Uterus (tissue), 4 donors: ENCODE results near the gene ZNF653. TPM values are rescaled to one million over a fixed set of nuclear protein-coding genes. Genes with fewer than 3 reads are reported as not detected.

Source experiments
- DNase-seq, 2 donors: peaks; one replicate each; pipeline ENCODE4 v3.0.0-alpha.2; 2019 to 2020
- H3K27ac ChIP-seq, 2 donors: fragments of 200-600 bp; sonication (generic); 1 replicate in 1 of 2; 2 replicates in 1 of 2; pipeline ENCODE4 v1.5.1; 2016 to 2018
- H3K27me3 ChIP-seq, 2 donors: fragments of 200-600 bp; sonication (generic); one replicate each; pipeline ENCODE4 v1.5.1; 2018 to 2019; ENCODE audit warnings: control low read depth in 1 of 2
- H3K36me3 ChIP-seq, 2 donors: fragments of 200-600 bp; sonication (generic); one replicate each; pipeline ENCODE4 v1.5.1; 2019; ENCODE audit warnings: control low read depth in 1 of 2
- H3K4me1 ChIP-seq, 2 donors: fragments of 200-600 bp; sonication (generic); one replicate each; pipeline ENCODE4 v1.5.1; 2018 to 2019; ENCODE audit warnings: control low read depth in 1 of 2
- H3K4me3 ChIP-seq, 2 donors: fragments of 200-600 bp; sonication (generic); 1 replicate in 1 of 2; 2 replicates in 1 of 2; pipeline ENCODE4 v1.5.1; 2018 to 2019; ENCODE audit warnings: mild to moderate bottlenecking in 1 of 2
- H3K9me3 ChIP-seq, 2 donors: fragments of 200-600 bp; sonication (generic); one replicate each; pipeline ENCODE4 v1.5.1; 2019; ENCODE audit warnings: control low read depth in 1 of 2
- CTCF ChIP-seq, 4 experiments: fragments of 200-600 bp in 2 of 4; fragments of 450-650 bp in 2 of 4; sonication (generic) in 2 of 4; IDR thresholded peaks; one replicate each; pipeline ENCODE4 v1.5.1; 2016 to 2019; ENCODE audit warnings: antibody characterized with exemption in 4 of 4, mild to moderate bottlenecking in 2 of 4, moderate library complexity in 1 of 4
- POLR2A ChIP-seq, 2 donors: fragments of 450-650 bp; IDR thresholded peaks; one replicate each; pipeline ENCODE4 v1.6.1; 2016; ENCODE audit warnings: antibody characterized with exemption in 2 of 2, mild to moderate bottlenecking in 1 of 2, moderate library complexity in 1 of 2
- intact Hi-C: fragments of 100-400 bp; cut with DNase I; formaldehyde crosslinking; loops from one replicate; pipeline ENCODE4 v1.15.1; 2023; ENCODE audit warnings: low total_unique reads
- total RNA-seq, 4 donors: library from RNA; depleted of rRNA in 3 of 4; stranded (reverse); fragments of >200 nt in 3 of 4; gene quantifications; one replicate each; pipeline versions ENCODE4 v1.1.0 to v1.2.4, GENCODE V29; 2014 to 2023
- donor health status: DM: yes; HTN: yes; CAD: no.

Gene ZNF653
- total RNA-seq, 4 donors from 2014 or later, result 0.88 to 14.8 (median 6.3) TPM

- H3K4me3 ChIP-seq, result no peak overlapping the region
- peaks cover 0 to 5% of the 10 kb centered on the region in 2 donors for H3K4me1 ChIP-seq
- no peaks in the 10 kb centered on the region for H3K9me3 ChIP-seq
- H3K36me3 ChIP-seq, result no peaks in the 10 kb centered on the region
- H3K27me3 ChIP-seq, result no peaks in the 10 kb centered on the region
- no peak for DNase-seq
- no peak overlapping the region for H3K27ac ChIP-seq
- TF ChIP-seq POLR2A (IDR thresholded peaks at IDR 0.05), result no peak
- intact Hi-C loops, result no loop called here
Measured at GRCh38 chr19:11451871-11452619, 53.6 kb downstream of the ZNF653 start.

- H3K27ac ChIP-seq, result no peak overlapping the region
- H3K4me3 ChIP-seq, result no peak overlapping the region
- H3K36me3 ChIP-seq, result no peaks in the 10 kb centered on the region
- H3K9me3 ChIP-seq, result no peaks in the 10 kb centered on the region
- TF ChIP-seq POLR2A (IDR thresholded peaks at IDR 0.05) (no peak), CTCF (IDR thresholded peaks at IDR 0.05) (no peak)
- DNase-seq, result no peak
- no peaks in the 10 kb centered on the region for H3K27me3 ChIP-seq
- peaks cover 0 to 5% of the 10 kb centered on the region in 2 donors for H3K4me1 ChIP-seq
- intact Hi-C loops, result no loop called here
Measured at GRCh38 chr19:11451327-11451870, 54.2 kb downstream of the ZNF653 start.

- Histone ChIP-seq H3K4me1 (peaks cover 0 to 5% of the 10 kb centered on the region in 2 donors), H3K27ac (no peak overlapping the region), H3K9me3 (no peaks in the 10 kb centered on the region), H3K36me3 (no peaks in the 10 kb centered on the region), H3K27me3 (no peaks in the 10 kb centered on the region), H3K4me3 (no peak overlapping the region)
- DNase-seq, result no peak
- TF ChIP-seq POLR2A (IDR thresholded peaks at IDR 0.05), result no peak
- TF ChIP-seq CTCF (IDR thresholded peaks at IDR 0.05), result no peak
- intact Hi-C loops, result no loop called here
Measured at GRCh38 chr19:11450570-11451326, 54.9 kb downstream of the ZNF653 start.

- H3K36me3 ChIP-seq, result no peaks in the 10 kb centered on the region
Measured at GRCh38 chr19:11448923-11449554, 56.6 kb downstream of the ZNF653 start.

More at GRCh38 chr19:11448923-11449554, 56.6 kb downstream of the ZNF653 start:
- intact Hi-C loops, result no loop called here
- no peak for DNase-seq
- Histone ChIP-seq H3K27me3 (no peaks in the 10 kb centered on the region), H3K27ac (no peak overlapping the region), H3K4me1 (peaks cover 0 to 5% of the 10 kb centered on the region in 2 donors), H3K9me3 (no peaks in the 10 kb centered on the region), H3K4me3 (no peak overlapping the region)
- TF ChIP-seq CTCF (IDR thresholded peaks at IDR 0.05) (no peak), POLR2A (IDR thresholded peaks at IDR 0.05) (no peak)
